ENCODE results near the gene SLC38A3. TPM values are rescaled to one million over a fixed set of nuclear protein-coding genes. Genes with fewer than 3 reads are reported as not detected.

SLC38A3 gene
- total RNA-seq, 1 donor from 2014 or later: 0.56 TPM

GRCh38 chr3:50194128-50194902, 10.8 kb upstream of the SLC38A3 start:
- no peaks in the 10 kb centered on the region for H3K36me3 Mint-ChIP-seq (ENCODE audit: low read depth, unreplicated experiment)
- H3K4me1 Mint-ChIP-seq (ENCODE audit: unreplicated experiment): no peaks in the 10 kb centered on the region
- H3K27ac Mint-ChIP-seq (ENCODE audit: unreplicated experiment): no peak overlapping the region
- no peaks in the 10 kb centered on the region for H3K9me3 Mint-ChIP-seq (ENCODE audit: unreplicated experiment)
- H3K4me3 Mint-ChIP-seq (ENCODE audit: unreplicated experiment): no peak overlapping the region
- H3K27me3 Mint-ChIP-seq (ENCODE audit: unreplicated experiment): peaks cover 10% of the 10 kb centered on the region
- TF ChIP-seq, protein P1, sequence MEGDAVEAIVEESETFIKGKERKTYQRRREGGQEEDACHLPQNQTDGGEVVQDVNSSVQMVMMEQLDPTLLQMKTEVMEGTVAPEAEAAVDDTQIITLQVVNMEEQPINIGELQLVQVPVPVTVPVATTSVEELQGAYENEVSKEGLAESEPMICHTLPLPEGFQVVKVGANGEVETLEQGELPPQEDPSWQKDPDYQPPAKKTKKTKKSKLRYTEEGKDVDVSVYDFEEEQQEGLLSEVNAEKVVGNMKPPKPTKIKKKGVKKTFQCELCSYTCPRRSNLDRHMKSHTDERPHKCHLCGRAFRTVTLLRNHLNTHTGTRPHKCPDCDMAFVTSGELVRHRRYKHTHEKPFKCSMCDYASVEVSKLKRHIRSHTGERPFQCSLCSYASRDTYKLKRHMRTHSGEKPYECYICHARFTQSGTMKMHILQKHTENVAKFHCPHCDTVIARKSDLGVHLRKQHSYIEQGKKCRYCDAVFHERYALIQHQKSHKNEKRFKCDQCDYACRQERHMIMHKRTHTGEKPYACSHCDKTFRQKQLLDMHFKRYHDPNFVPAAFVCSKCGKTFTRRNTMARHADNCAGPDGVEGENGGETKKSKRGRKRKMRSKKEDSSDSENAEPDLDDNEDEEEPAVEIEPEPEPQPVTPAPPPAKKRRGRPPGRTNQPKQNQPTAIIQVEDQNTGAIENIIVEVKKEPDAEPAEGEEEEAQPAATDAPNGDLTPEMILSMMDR (IDR thresholded peaks at IDR 0.05; ENCODE audit: unreplicated experiment): peak; percentile 75
- peak; percentile 68 for DNase-seq (ENCODE audit: low spot score)

GRCh38 chr3:50194903-50195500, 10.1 kb upstream of the SLC38A3 start:
- Mint-ChIP-seq H3K4me3 (ENCODE audit: unreplicated experiment) (no peak overlapping the region), H3K27me3 (ENCODE audit: unreplicated experiment) (peaks cover 10% of the 10 kb centered on the region), H3K9me3 (ENCODE audit: unreplicated experiment) (no peaks in the 10 kb centered on the region), H3K36me3 (ENCODE audit: low read depth, unreplicated experiment) (no peaks in the 10 kb centered on the region), H3K27ac (ENCODE audit: unreplicated experiment) (no peak overlapping the region), H3K4me1 (ENCODE audit: unreplicated experiment) (no peaks in the 10 kb centered on the region)
- TF ChIP-seq, protein P1 (IDR thresholded peaks at IDR 0.05; ENCODE audit: unreplicated experiment): peak; percentile 13
- DNase-seq (ENCODE audit: low spot score): no peak

GRCh38 chr3:50195501-50196252, 9.4 kb upstream of the SLC38A3 start:
- no peaks in the 10 kb centered on the region for H3K36me3 Mint-ChIP-seq (ENCODE audit: low read depth, unreplicated experiment)
- no peaks in the 10 kb centered on the region for H3K9me3 Mint-ChIP-seq (ENCODE audit: unreplicated experiment)
- TF ChIP-seq, protein P1 (IDR thresholded peaks at IDR 0.05; ENCODE audit: unreplicated experiment): no peak
- H3K4me1 Mint-ChIP-seq (ENCODE audit: unreplicated experiment): no peaks in the 10 kb centered on the region
- peaks cover 10% of the 10 kb centered on the region for H3K27me3 Mint-ChIP-seq (ENCODE audit: unreplicated experiment)
- no peak for DNase-seq (ENCODE audit: low spot score)
- no peak overlapping the region for H3K4me3 Mint-ChIP-seq (ENCODE audit: unreplicated experiment)
- no peak overlapping the region for H3K27ac Mint-ChIP-seq (ENCODE audit: unreplicated experiment)

DNA sequence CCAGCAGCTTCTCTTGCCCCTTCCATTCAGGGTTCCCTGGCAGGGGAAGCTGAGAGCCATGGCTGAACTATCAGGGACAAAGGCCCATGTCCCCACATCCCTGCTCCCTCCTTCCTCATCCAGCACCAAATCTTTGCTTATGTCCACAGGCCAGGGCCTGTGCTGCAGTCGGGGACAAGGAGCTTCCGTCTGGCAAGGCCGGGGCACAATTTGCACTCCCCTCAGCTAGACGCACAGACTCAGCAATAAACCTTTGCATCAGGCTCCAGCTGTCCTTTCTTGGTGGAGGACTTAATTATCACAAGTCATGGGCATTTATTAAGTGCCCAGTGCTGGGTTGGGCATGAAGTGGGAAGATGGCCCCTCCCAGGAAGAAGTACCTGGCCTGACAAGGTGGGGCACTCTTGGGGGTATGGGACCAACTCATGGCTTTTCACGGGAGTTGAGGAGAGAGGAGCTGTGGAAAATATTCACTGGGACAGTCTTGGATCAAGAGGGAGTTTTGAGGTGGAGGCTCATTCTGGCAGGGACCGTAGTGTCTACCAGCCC, 8.7 kb upstream of the SLC38A3 start:
- Mint-ChIP-seq H3K27me3 (ENCODE audit: unreplicated experiment) (peaks cover 13% of the 10 kb centered on the region), H3K4me3 (ENCODE audit: unreplicated experiment) (no peak overlapping the region), H3K36me3 (ENCODE audit: low read depth, unreplicated experiment) (no peaks in the 10 kb centered on the region), H3K4me1 (ENCODE audit: unreplicated experiment) (no peaks in the 10 kb centered on the region), H3K27ac (ENCODE audit: unreplicated experiment) (no peak overlapping the region), H3K9me3 (ENCODE audit: unreplicated experiment) (no peaks in the 10 kb centered on the region)
- TF ChIP-seq, protein P1 (IDR thresholded peaks at IDR 0.05; ENCODE audit: unreplicated experiment): no peak
- no peak for DNase-seq (ENCODE audit: low spot score)

All from endothelial cell (in vitro differentiated cells).